Measurements from ENCODE around the gene ACO2.

- TF ChIP-seq CTCF (IDR thresholded peaks at IDR 0.05) (no peak), ZFX (IDR thresholded peaks at IDR 0.05; ENCODE audit: borderline replicate concordance) (no peak)
Observed at GRCh38 chr22:41523464-41524221, 54.7 kb downstream of the ACO2 start.
